H1 (cell line): ENCODE data around the gene AK5. TPM values are rescaled to one million over a fixed set of nuclear protein-coding genes. Genes with fewer than 3 reads are reported as not detected.

Experiments
- CTCF ChIA-PET: fragments of 300-600 bp; sonication (Branson Sonifier 250); formaldehyde crosslinking; loops from one replicate; lab custom pipeline; 2021; ENCODE audit not compliant: partially characterized antibody; lab: Charles Lee
- POLR2A ChIA-PET: fragments of 300-600 bp; sonication (Branson Sonifier 250); formaldehyde crosslinking; loops from one replicate; lab custom pipeline; 2021; ENCODE audit warnings: inconsistent platforms; ENCODE audit not compliant: partially characterized antibody; lab: Charles Lee
- DNase-seq, 2 experiments: peaks; one replicate each; pipeline versions ENCODE4 v3.0.0 to v3.0.0-alpha.2; 2010 to 2022; ENCODE audit warnings: low spot score in 2 of 2, low read depth in 1 of 2, mixed read lengths in 1 of 2
- FAIRE-seq: peaks from 2 replicates; lab custom pipeline; 2011; peaks lifted over from hg19 to GRCh38; lab: Jason Lieb, UNC
- H2AFZ ChIP-seq: 2 replicates; pipeline ENCODE4 v1.8.1; 2012; ENCODE audit warnings: low read length, inconsistent platforms
- H2AK5ac ChIP-seq: 2 replicates; pipeline ENCODE4 v1.6.1; 2013; ENCODE audit warnings: low read depth, low read length
- H2BK120ac ChIP-seq: replicated peaks from 2 replicates; pipeline ENCODE3; 2013; ENCODE audit warnings: low read depth, low read length, inconsistent platforms
- H2BK12ac ChIP-seq: 2 replicates; pipeline ENCODE4 v1.6.1; 2013; ENCODE audit warnings: low read depth, low read length
- H2BK15ac ChIP-seq: 2 replicates; pipeline ENCODE4 v1.6.1; 2013; ENCODE audit warnings: low read length
- H2BK20ac ChIP-seq: 2 replicates; pipeline ENCODE4 v1.6.1; 2013; ENCODE audit warnings: low read length
- H2BK5ac ChIP-seq: 2 replicates; pipeline ENCODE4 v1.6.1; 2013; ENCODE audit warnings: low read depth, low read length
- H3K14ac ChIP-seq: 2 replicates; pipeline ENCODE4 v1.6.1; 2013; ENCODE audit warnings: inconsistent platforms; ENCODE audit not compliant: insufficient read length
- H3K18ac ChIP-seq: 2 replicates; pipeline ENCODE4 v1.6.1; 2013; ENCODE audit warnings: low read length; ENCODE audit errors: extremely low read depth
- H3K23ac ChIP-seq: 2 replicates; pipeline ENCODE4 v1.6.1; 2013; ENCODE audit warnings: inconsistent platforms; ENCODE audit not compliant: insufficient read length
- H3K23me2 ChIP-seq: 2 replicates; pipeline ENCODE4 v1.6.1; 2013; ENCODE audit warnings: low read depth, low read length
- H3K27ac ChIP-seq: 2 replicates; pipeline ENCODE4 v1.6.1; 2011; ENCODE audit warnings: low read depth, low read length, inconsistent platforms
- H3K27me3 ChIP-seq, 4 experiments: replicated peaks in 1 of 4; 1 replicate in 1 of 4; 2 replicates in 3 of 4; pipeline versions ENCODE4 v1.6.1 to v1.8.1; 2011 to 2013; ENCODE audit warnings: low read length in 3 of 4, mild to moderate bottlenecking in 3 of 4, inconsistent platforms in 2 of 4, mixed read lengths in 2 of 4, moderate library complexity in 1 of 4; ENCODE audit not compliant: control insufficient read depth in 3 of 4, insufficient read depth in 3 of 4; ENCODE audit errors: extremely low read depth in 1 of 4
- H3K36me3 ChIP-seq, 4 experiments: 2 replicates each; pipeline versions ENCODE4 v1.6.1 to v1.8.1; 2011 to 2013; ENCODE audit warnings: mild to moderate bottlenecking in 4 of 4, low read length in 3 of 4, moderate library complexity in 2 of 4, control low read depth in 1 of 4, inconsistent platforms in 1 of 4; ENCODE audit not compliant: insufficient read depth in 4 of 4, control insufficient read depth in 2 of 4
- H3K4ac ChIP-seq: replicated peaks from 2 replicates; pipeline ENCODE3; 2013; ENCODE audit warnings: low read length, low read depth, mixed read lengths, inconsistent platforms; ENCODE audit not compliant: insufficient read length
- H3K4me1 ChIP-seq, 4 experiments: replicated peaks in 1 of 4; 1 replicate in 1 of 4; 2 replicates in 3 of 4; pipeline versions ENCODE4 v1.6.1 to v1.8.1; 2011 to 2013; ENCODE audit warnings: low read length in 3 of 4, inconsistent platforms in 2 of 4, mixed read lengths in 1 of 4; ENCODE audit not compliant: insufficient read depth in 4 of 4, control insufficient read depth in 3 of 4
- H3K4me2 ChIP-seq, 2 experiments: 2 replicates each; pipeline versions ENCODE4 v1.6.1 to v1.8.1; 2011 to 2013; ENCODE audit warnings: low read depth in 2 of 2, low read length in 2 of 2, control low read depth in 1 of 2, inconsistent platforms in 1 of 2, mild to moderate bottlenecking in 1 of 2; ENCODE audit not compliant: insufficient read depth in 1 of 2
- H3K4me3 ChIP-seq, 4 experiments: fragments of 200-600, 300-600 bp in 1 of 4; sonication (generic), shearing (Covaris generic), sonication (Bioruptor Twin) in 1 of 4; 2 replicates each; pipeline versions ENCODE4 v1.5.1 to v1.8.1; 2011 to 2016; ENCODE audit warnings: low read length in 4 of 4, low read depth in 3 of 4, control low read depth in 2 of 4, inconsistent platforms in 2 of 4, mild to moderate bottlenecking in 2 of 4, mixed read lengths in 1 of 4, moderate library complexity in 1 of 4; ENCODE audit not compliant: insufficient read depth in 2 of 4; ENCODE audit errors: extremely low read depth in 1 of 4
- H3K56ac ChIP-seq: replicated peaks from 2 replicates; pipeline ENCODE3; 2013; ENCODE audit warnings: low read depth, mild to moderate bottlenecking, mixed read lengths, low read length, inconsistent platforms; ENCODE audit not compliant: insufficient read length
- H3K79me1 ChIP-seq: 2 replicates; pipeline ENCODE4 v1.6.1; 2013; ENCODE audit warnings: low read depth, low read length, control low read depth
- H3K79me2 ChIP-seq, 2 experiments: 2 replicates each; pipeline versions ENCODE4 v1.6.1 to v1.8.1; 2012 to 2013; ENCODE audit warnings: low read length in 2 of 2, mild to moderate bottlenecking in 2 of 2, inconsistent platforms in 1 of 2; ENCODE audit not compliant: insufficient read depth in 2 of 2, control insufficient read depth in 1 of 2
- H3K9ac ChIP-seq, 4 experiments: replicated peaks in 1 of 4; 1 replicate in 1 of 4; 2 replicates in 3 of 4; pipeline versions ENCODE4 v1.6.1 to v1.8.1; 2011 to 2013; ENCODE audit warnings: low read depth in 3 of 4, low read length in 3 of 4, control low read depth in 2 of 4, mild to moderate bottlenecking in 2 of 4, moderate library complexity in 2 of 4, inconsistent platforms in 1 of 4; ENCODE audit errors: extremely low read depth in 1 of 4
- H3K9me3 ChIP-seq, 2 experiments: 2 replicates each; pipeline versions ENCODE4 v1.6.1 to v1.8.1; 2012 to 2013; ENCODE audit warnings: mild to moderate bottlenecking in 2 of 2, moderate library complexity in 2 of 2, control low read depth in 1 of 2, inconsistent platforms in 1 of 2, low read depth in 1 of 2, low read length in 1 of 2, mixed read lengths in 1 of 2; ENCODE audit not compliant: insufficient read depth in 2 of 2
- H4K20me1 ChIP-seq, 2 experiments: replicated peaks in 1 of 2; 2 replicates each; pipeline versions ENCODE3 to v1.8.1; 2011 to 2013; ENCODE audit warnings: inconsistent platforms in 2 of 2, low read length in 2 of 2, mild to moderate bottlenecking in 1 of 2; ENCODE audit not compliant: insufficient read depth in 2 of 2, control insufficient read depth in 1 of 2
- H4K5ac ChIP-seq: 2 replicates; pipeline ENCODE4 v1.6.1; 2013; ENCODE audit warnings: low read length, low read depth, mixed read lengths, inconsistent platforms; ENCODE audit not compliant: insufficient read length
- H4K8ac ChIP-seq: 2 replicates; pipeline ENCODE4 v1.8.0; 2013; ENCODE audit warnings: mild to moderate bottlenecking, moderate library complexity, low read length, inconsistent platforms; ENCODE audit not compliant: insufficient read depth; ENCODE audit errors: extremely low read depth
- H4K91ac ChIP-seq: replicated peaks from 2 replicates; pipeline ENCODE3; 2013; ENCODE audit warnings: low read length, mixed read lengths, inconsistent platforms; ENCODE audit not compliant: insufficient read length
- ASH2L ChIP-seq: fragments of 200-600, 300-600 bp; sonication (generic); IDR thresholded peaks from one replicate; pipeline ENCODE4 v1.7.1; 2017; ENCODE audit warnings: low read length
- BACH1 ChIP-seq: IDR thresholded peaks from 2 replicates; pipeline ENCODE4 v1.6.1; 2012; ENCODE audit warnings: low read length, improper control_type of control experiment
- BRCA1 ChIP-seq: IDR thresholded peaks from 2 replicates; pipeline ENCODE4 v1.6.1; 2012; ENCODE audit warnings: low read depth, low read length, improper control_type of control experiment
- JUN ChIP-seq: IDR thresholded peaks from 2 replicates; pipeline ENCODE4 v1.6.1; 2011; ENCODE audit warnings: low read depth, mild to moderate bottlenecking, improper control_type of control experiment, low read length
- POU5F1 ChIP-seq: IDR thresholded peaks from 2 replicates; pipeline ENCODE4 v1.6.1; 2011; ENCODE audit warnings: low read depth, mild to moderate bottlenecking, low read length, moderate library complexity
- SP1 ChIP-seq: IDR thresholded peaks from 2 replicates; pipeline ENCODE4 v1.6.1; 2011; ENCODE audit warnings: low read depth, low read length
- SUZ12 ChIP-seq: fragments of 200-600 bp; sonication (generic); IDR thresholded peaks from 2 replicates; pipeline ENCODE4 v1.6.1; 2012; ENCODE audit warnings: mild to moderate bottlenecking, inconsistent platforms, low read length, moderate library complexity, mixed read lengths
- WGBS, 2 experiments: shearing (Covaris generic) in 1 of 2; methylation state at CpG; one replicate each; pipeline versions ENCODE4 v1.1.6 to v1.1.7; 2013 to 2015; ENCODE audit warnings: low lambda C conversion rate in 2 of 2, mixed read lengths in 2 of 2, inconsistent platforms in 1 of 2, low coverage in 1 of 2, missing lambda C conversion rate in 1 of 2; ENCODE audit not compliant: insufficient replicate concordance in 2 of 2, insufficient coverage in 1 of 2, insufficient read length in 1 of 2; ENCODE audit errors: extremely low coverage in 1 of 2, missing lambda C conversion rate in 1 of 2; 5-methylcytosine and 5-hydroxymethylcytosine counted together
- polyA plus RNA-seq, 7 experiments: library from polyadenylated mRNA; depleted of rRNA in 3 of 7; stranded (reverse) in 5 of 7; unstranded in 2 of 7; fragments of >200 nt in 5 of 7; fragments of 200-250 nt in 2 of 7; gene quantifications; 1 replicate in 5 of 7; 2 replicates in 1 of 7; 4 replicates in 1 of 7; pipeline versions ENCODE4 v1.2.1 to v1.2.3, GENCODE V29; 2011 to 2013; ENCODE audit warnings: missing spikeins in 2 of 7, mixed read lengths in 2 of 7
- total RNA-seq: library from RNA; stranded (reverse); fragmentation: NEBNext Ultra II Directional; extraction: Animal tissue kit (Norgen Biotek cat#: 25700); gene quantifications from 2 replicates; pipeline ENCODE4 v1.2.1, GENCODE V29; 2021
- TF ChIP-seq, protein P1 (sequence below): IDR thresholded peaks from 2 replicates; pipeline ENCODE4 v1.6.1; 2011; ENCODE audit warnings: low read length, improper control_type of control experiment
- TF ChIP-seq, protein P2 (sequence below), 3 experiments: IDR thresholded peaks; 1 replicate in 2 of 3; 2 replicates in 1 of 3; pipeline versions ENCODE4 v1.5.1 to v1.6.1; 2011; ENCODE audit warnings: low read length in 3 of 3, mild to moderate bottlenecking in 3 of 3, inconsistent platforms in 2 of 3, low read depth in 1 of 3, moderate library complexity in 1 of 3; ENCODE audit not compliant: insufficient read depth in 1 of 3; ENCODE audit errors: control extremely low read depth in 1 of 3

Gene AK5
- total and polyA plus RNA-seq, 2 of the 8 experiments (the other 6 are each of a cell fraction or from before 2014, with no cell fraction given): 2.0 to 7.1 TPM

DNA sequence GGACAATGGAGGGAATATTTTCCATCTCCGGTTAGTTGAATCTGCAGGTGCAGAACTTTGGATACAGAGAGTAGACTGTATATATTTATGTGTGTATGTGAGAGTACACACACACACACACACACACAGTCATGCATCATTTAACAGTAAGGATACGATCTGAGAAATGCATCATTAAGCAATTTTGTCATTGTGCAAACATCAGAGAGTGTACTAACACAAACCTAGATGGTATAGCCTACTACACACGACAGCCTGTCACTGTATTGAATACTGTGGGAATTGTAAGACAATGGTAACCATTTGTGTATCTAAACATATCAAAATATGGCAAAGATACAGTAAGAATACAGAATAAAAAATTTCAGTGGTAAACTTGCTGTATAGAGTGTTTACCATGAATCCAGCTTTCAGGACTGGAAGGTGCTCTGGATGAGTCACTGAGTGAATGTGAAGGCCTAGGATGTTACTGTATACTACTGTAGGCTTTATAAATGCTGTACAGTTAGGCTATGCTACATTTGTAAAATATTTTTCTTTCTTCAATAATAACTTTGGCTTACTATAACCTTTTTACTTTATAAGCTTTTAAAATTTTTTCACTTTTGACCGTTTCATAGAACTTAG lies 262.1 kb downstream of the AK5 start:
- Histone ChIP-seq H3K23ac (no peak overlapping the region), H2AK5ac (no peak overlapping the region), H3K9me3 (no peaks in the 10 kb centered on the region), H3K4ac (no peak overlapping the region), H4K5ac (no peak overlapping the region), H3K79me1 (no peaks in the 10 kb centered on the region), H3K9ac (no peak overlapping the region), H4K20me1 (no peaks in the 10 kb centered on the region), H3K14ac (no peak overlapping the region), H2BK15ac (no peak overlapping the region), H3K27ac (no peak overlapping the region), H3K23me2 (no peaks in the 10 kb centered on the region), H3K27me3 (no peaks in the 10 kb centered on the region), H2BK12ac (no peak overlapping the region), H3K4me3 (no peak overlapping the region), H2BK5ac (no peak overlapping the region), H3K4me1 (no peaks in the 10 kb centered on the region), H3K56ac (no peak overlapping the region), H2BK20ac (no peak overlapping the region), H3K79me2 (no peaks in the 10 kb centered on the region), H2BK120ac (no peak overlapping the region), H4K8ac (no peak overlapping the region), H4K91ac (no peak overlapping the region), H3K36me3 (no peaks in the 10 kb centered on the region), H2AFZ (no peak overlapping the region), H3K18ac (no peak overlapping the region), H3K4me2 (no peak overlapping the region)
- DNase-seq: no peak
- POLR2A ChIA-PET: interaction anchor here (1.2 kb wide), 1 partner anchor 29 kb away, joined by 3 read pairs; no protein-coding TSS in a partner anchor
- no peak for FAIRE-seq
- TF ChIP-seq POU5F1 (no peak), ASH2L (no peak), SP1 (no peak), BRCA1 (no peak), SUZ12 (no peak), JUN (no peak), BACH1 (no peak)
- TF ChIP-seq, protein P1, sequence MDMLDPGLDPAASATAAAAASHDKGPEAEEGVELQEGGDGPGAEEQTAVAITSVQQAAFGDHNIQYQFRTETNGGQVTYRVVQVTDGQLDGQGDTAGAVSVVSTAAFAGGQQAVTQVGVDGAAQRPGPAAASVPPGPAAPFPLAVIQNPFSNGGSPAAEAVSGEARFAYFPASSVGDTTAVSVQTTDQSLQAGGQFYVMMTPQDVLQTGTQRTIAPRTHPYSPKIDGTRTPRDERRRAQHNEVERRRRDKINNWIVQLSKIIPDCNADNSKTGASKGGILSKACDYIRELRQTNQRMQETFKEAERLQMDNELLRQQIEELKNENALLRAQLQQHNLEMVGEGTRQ: no peak
- TF ChIP-seq, protein P2, sequence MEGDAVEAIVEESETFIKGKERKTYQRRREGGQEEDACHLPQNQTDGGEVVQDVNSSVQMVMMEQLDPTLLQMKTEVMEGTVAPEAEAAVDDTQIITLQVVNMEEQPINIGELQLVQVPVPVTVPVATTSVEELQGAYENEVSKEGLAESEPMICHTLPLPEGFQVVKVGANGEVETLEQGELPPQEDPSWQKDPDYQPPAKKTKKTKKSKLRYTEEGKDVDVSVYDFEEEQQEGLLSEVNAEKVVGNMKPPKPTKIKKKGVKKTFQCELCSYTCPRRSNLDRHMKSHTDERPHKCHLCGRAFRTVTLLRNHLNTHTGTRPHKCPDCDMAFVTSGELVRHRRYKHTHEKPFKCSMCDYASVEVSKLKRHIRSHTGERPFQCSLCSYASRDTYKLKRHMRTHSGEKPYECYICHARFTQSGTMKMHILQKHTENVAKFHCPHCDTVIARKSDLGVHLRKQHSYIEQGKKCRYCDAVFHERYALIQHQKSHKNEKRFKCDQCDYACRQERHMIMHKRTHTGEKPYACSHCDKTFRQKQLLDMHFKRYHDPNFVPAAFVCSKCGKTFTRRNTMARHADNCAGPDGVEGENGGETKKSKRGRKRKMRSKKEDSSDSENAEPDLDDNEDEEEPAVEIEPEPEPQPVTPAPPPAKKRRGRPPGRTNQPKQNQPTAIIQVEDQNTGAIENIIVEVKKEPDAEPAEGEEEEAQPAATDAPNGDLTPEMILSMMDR (IDR thresholded peaks at IDR 0.05; ENCODE audit: control extremely low read depth in 1 of 3, insufficient read depth in 1 of 3, low read depth in 1 of 3, low read length in 3 of 3): no peak
- WGBS, 2 experiments: 92% methylated on average over 4 of the region's 4 CpGs; no CpG with 5 or more reads in 1 of the 2 experiments
- CTCF ChIA-PET: interaction anchor here (1.2 to 1.9 kb wide), 2 partner anchors 8 to 13 kb away, joined by 4 to 9 read pairs; no protein-coding TSS in a partner anchor
